Measurements from ENCODE around the gene RREB1. TPM values are rescaled to one million over a fixed set of nuclear protein-coding genes. Genes with fewer than 3 reads are reported as not detected.

The RREB1 gene
- total RNA-seq, 1 experiment from 2014 or later: 30.7 TPM

DNA sequence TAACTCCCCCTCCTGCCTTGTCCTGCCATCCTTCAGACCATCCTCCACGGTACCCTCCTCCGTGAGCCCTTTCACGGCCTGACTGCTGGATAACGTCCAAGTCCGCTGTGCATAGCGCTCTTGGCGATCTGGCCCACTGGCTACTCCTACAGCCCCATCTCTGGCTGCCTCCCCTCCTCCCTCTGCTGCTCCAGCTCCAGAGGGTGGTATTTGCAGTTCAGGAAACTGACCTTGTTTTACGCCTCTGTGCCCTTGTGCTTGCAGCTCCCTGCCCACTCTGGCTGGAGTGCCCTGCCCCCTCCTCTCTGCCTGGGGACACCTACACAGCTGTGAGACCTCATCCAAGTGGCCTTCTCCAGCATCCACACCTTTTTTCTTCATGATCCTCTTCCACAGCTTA is 6.5 kb upstream of the RREB1 start:
- no peaks in the 10 kb centered on the region for H3K9me3 ChIP-seq (ENCODE audit: control insufficient read depth, insufficient read depth, low read depth, low read length)
- TF ChIP-seq REST (IDR thresholded peaks at IDR 0.05; ENCODE audit: insufficient read depth in 1 of 2, low read depth in 2 of 2, low read length in 1 of 2): no peak
- TF ChIP-seq TCF7L2 (IDR thresholded peaks at IDR 0.05; ENCODE audit: low read depth, low read length): no peak
- no peaks in the 10 kb centered on the region for H3K36me3 ChIP-seq (ENCODE audit: control insufficient read depth, insufficient read depth, low read length)
- ATAC-seq (no peak), DNase-seq (ENCODE audit: low read depth, low spot score) (no peak)
- no peaks in the 10 kb centered on the region for H3K27me3 ChIP-seq (ENCODE audit: control insufficient read depth, insufficient read depth, low read length)
- H3K27ac ChIP-seq (ENCODE audit: low read length): no peak overlapping the region
- ChIA-PET POLR2A (interaction anchor here (0.6 kb wide), 1 partner anchor 35 kb away, joined by 7 read pairs; no protein-coding TSS in a partner anchor), CTCF (no interaction called here)
- no peak overlapping the region for H3K4me3 ChIP-seq (ENCODE audit: low read depth in 2 of 2, low read length in 2 of 2)
- no TSS peak for BruUV-seq (replicated peaks)
- intact Hi-C loops (cut with micrococcal nuclease; ENCODE audit: unreplicated experiment) (no loop called here), in situ Hi-C loops (cut with HindIII; ENCODE audit: low pct_unique_long_range_greater_than_20kb, low sequenced_read_pairs) (no loop called here)
- H3K4me1 ChIP-seq (ENCODE audit: control insufficient read depth, insufficient read depth, low read length): 0 out of 2 replicates have a peak, but pooled peaks cover 2% of the 10 kb centered on the region

GRCh38 chr6:7104752-7105151 is 3.0 kb upstream of the RREB1 start:
- TF ChIP-seq REST (IDR thresholded peaks at IDR 0.05; ENCODE audit: insufficient read depth in 1 of 2, low read depth in 2 of 2, low read length in 1 of 2) (no peak), POLR2AphosphoS5 (IDR thresholded peaks at IDR 0.05; ENCODE audit: low read depth, low read length) (no peak), TCF7L2 (IDR thresholded peaks at IDR 0.05; ENCODE audit: low read depth, low read length) (no peak), SIN3A (IDR thresholded peaks at IDR 0.05; ENCODE audit: borderline replicate concordance, insufficient read depth, low read depth, low read length) (no peak), CTCF (IDR thresholded peaks at IDR 0.05) (no peak)
- ATAC-seq (no peak), DNase-seq (ENCODE audit: low read depth, low spot score) (no peak)
- ChIA-PET CTCF (no interaction called here), POLR2A (no interaction called here)
- in situ Hi-C loops (cut with HindIII; ENCODE audit: low pct_unique_long_range_greater_than_20kb, low sequenced_read_pairs): no loop called here
- Histone ChIP-seq H3K4me3 (ENCODE audit: low read depth in 2 of 2, low read length in 2 of 2) (no peak overlapping the region), H3K27me3 (ENCODE audit: control insufficient read depth, insufficient read depth, low read length) (no peaks in the 10 kb centered on the region), H3K36me3 (ENCODE audit: control insufficient read depth, insufficient read depth, low read length) (no peaks in the 10 kb centered on the region; the same call in 1 of the 2 replicates), H3K9me3 (ENCODE audit: control insufficient read depth, insufficient read depth, low read depth, low read length) (no peaks in the 10 kb centered on the region), H3K4me1 (ENCODE audit: control insufficient read depth, insufficient read depth, low read length) (0 out of 2 replicates have a peak, but pooled peaks cover 2% of the 10 kb centered on the region), H3K27ac (ENCODE audit: low read length) (no peak overlapping the region)
- intact Hi-C loops (cut with micrococcal nuclease; ENCODE audit: unreplicated experiment): no loop called here
- BruUV-seq (replicated peaks): no TSS peak
